ENCODE measurements around the gene MRPS23.

- TF ChIP-seq SIN3A (IDR thresholded peaks at IDR 0.05; ENCODE audit: borderline replicate concordance, insufficient read depth, low read length), result no peak
- no peak for TF ChIP-seq TAF1 (IDR thresholded peaks at IDR 0.05; ENCODE audit: borderline replicate concordance, insufficient read depth, low read length)
- TF ChIP-seq FOXP2 (optimal IDR thresholded peaks at IDR 0.05; ENCODE audit: borderline replicate concordance, extremely low read depth, extremely low read length, insufficient read depth), result no peak
These were observed 17.3 kb downstream of the MRPS23 start for GRCh38 chr17:57832314-57833178.

All from PFSK-1 (cell line).